AG10803 (cell line): ENCODE results near the gene TNIP1.

Source experiments
- DNase-seq: peaks from one replicate; pipeline ENCODE4 v3.0.0; 2010; ENCODE audit warnings: low read depth
- H3K4me3 ChIP-seq: 2 replicates; pipeline ENCODE4 v1.5.1; 2011; ENCODE audit warnings: mild to moderate bottlenecking, low read length, control low read depth
- CTCF ChIP-seq: conservative IDR thresholded peaks from 2 replicates; pipeline ENCODE4 v1.5.1; 2011; ENCODE audit warnings: mild to moderate bottlenecking, low read length, control low read depth, inconsistent platforms

The TNIP1 gene

GRCh38 chr5:151034422-151035379 is 46.1 kb downstream of the TNIP1 start:
- DNase-seq = no peak
- no peak for TF ChIP-seq CTCF
- no peak overlapping the region for H3K4me3 ChIP-seq

- no peak for DNase-seq
- H3K4me3 ChIP-seq = no peak overlapping the region
- no peak for TF ChIP-seq CTCF
Observed at GRCh38 chr5:151033217-151033934, 47.5 kb downstream of the TNIP1 start.

GRCh38 chr5:151031554-151031953 is 49.3 kb downstream of the TNIP1 start:
- no peak for TF ChIP-seq CTCF

GRCh38 chr5:151030379-151030778 is 50.5 kb downstream of the TNIP1 start:
- no peak for TF ChIP-seq CTCF
- DNase-seq = no peak
- H3K4me3 ChIP-seq = no peak overlapping the region

More at GRCh38 chr5:151031554-151031953, 49.3 kb downstream of the TNIP1 start:
- H3K4me3 ChIP-seq = no peak overlapping the region
- no peak for DNase-seq

- TF ChIP-seq CTCF = no peak
- DNase-seq = no peak
- H3K4me3 ChIP-seq = no peak overlapping the region
Observed at GRCh38 chr5:151030056-151030336, 50.8 kb downstream of the TNIP1 start.

GRCh38 chr5:151029179-151030055 is 51.4 kb downstream of the TNIP1 start:
- no peak overlapping the region for H3K4me3 ChIP-seq
- DNase-seq = no peak
- no peak for TF ChIP-seq CTCF
